ENCODE measurements around the gene HEATR5A. TPM values are rescaled to one million over a fixed set of nuclear protein-coding genes. Genes with fewer than 3 reads are reported as not detected.
"Not testable (repeated sequence)": the region's sequence is repeated elsewhere in the genome, so short reads cannot be mapped to it uniquely, and the experiment has no call there.

HEATR5A gene
- total RNA-seq, 2 donors from 2014 or later: 9.9 to 12.7 TPM

DNA sequence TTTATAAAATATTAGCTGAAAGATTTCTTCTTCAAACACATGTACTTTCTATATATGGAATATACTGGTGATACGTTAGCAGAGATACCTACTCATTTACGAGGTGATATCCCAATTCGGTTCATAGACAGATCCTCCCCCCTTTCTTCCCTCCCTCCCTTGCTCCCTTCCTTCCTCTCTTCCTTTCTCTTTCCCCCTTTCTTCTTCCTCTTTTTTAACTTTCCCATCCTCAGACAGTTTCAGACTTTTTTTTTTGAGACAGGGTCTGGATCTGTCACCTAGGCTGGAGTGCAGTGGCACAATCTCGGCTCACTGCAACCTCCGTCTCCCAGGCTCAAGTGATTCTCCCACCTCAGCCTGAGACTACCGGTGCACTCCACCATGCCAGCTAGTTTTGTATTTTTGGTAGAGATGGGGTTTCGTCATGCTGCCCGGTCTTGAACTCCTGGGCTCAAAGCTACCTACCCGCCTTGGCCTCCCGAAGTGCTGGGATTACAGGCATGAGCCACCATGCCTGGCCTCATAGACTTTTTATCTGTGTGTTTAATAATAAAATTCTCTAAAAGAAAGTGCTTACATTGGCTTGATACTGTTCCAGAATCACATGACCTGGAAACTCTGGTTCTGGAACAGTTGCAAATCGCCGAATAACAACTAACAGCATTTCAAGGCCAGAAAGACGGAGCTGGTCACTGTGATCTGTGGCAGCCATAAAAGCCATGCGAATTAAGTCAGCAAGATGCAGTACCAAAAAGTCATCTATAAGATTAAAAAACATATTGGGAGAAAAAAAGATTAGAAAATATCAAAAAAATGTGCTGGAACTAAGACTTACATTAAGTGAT is 99.2 kb downstream of the HEATR5A start:
- DNase-seq (ENCODE audit: low spot score in 2 of 2): no peak
- Mint-ChIP-seq H3K9me3 (no peaks in the 10 kb centered on the region), H3K27ac (no peak overlapping the region), H3K36me3 (no peaks in the 10 kb centered on the region)
- ATAC-seq: no peak

GRCh38 chr14:31320216-31320615 is 100.1 kb downstream of the HEATR5A start:
- no peak for DNase-seq (ENCODE audit: low spot score in 2 of 2)
- Mint-ChIP-seq H3K27ac (no peak overlapping the region), H3K9me3 (no peaks in the 10 kb centered on the region), H3K36me3 (no peaks in the 10 kb centered on the region)
- no peak for ATAC-seq

DNA sequence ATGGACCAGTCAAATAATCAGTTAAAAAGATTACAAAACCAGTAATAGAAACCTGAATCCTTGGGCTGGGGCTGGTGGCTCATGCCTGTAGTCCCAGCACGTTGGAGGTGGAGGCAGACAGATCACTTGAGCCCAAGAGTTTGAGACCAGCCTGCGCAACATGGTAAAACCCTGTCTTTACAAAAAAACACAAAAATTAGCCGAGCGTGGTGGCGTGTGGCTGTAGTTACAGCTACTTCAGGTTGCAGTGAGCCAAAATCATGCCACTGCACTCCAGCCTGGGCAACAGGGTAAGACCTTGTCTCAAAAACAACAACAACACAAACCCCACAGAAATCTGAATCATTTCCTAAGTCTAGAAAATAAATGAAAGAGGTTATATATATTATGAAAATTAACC is 100.6 kb downstream of the HEATR5A start:
- Mint-ChIP-seq H3K36me3 (no peaks in the 10 kb centered on the region), H3K9me3 (no peaks in the 10 kb centered on the region), H3K27ac (no peak overlapping the region)
- no peak for DNase-seq (ENCODE audit: low spot score in 2 of 2)
- no peak for ATAC-seq

DNA sequence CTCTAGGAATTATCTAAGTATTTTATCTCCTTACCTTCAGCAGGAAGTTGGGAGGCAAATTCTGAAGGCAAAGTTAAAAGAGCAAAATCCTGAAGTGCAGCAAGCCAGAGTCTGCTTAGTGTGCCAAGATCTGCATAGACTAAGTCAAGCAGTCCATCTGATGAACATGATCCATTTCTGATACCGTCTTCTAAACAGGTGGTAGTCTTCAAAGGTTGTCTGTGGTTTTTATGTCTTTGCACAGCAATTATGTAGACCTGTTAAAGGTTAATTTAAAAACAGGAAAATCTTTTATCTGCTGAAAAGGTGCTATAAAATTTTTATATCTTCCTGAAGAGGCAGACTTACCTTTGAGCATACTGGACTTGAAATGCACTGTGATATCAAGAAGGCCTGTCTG is 107.4 kb downstream of the HEATR5A start:
- peaks cover 6 to 7% of the 10 kb centered on the region in 2 donors for H3K36me3 Mint-ChIP-seq
- no peak overlapping the region for H3K27ac Mint-ChIP-seq
- H3K9me3 Mint-ChIP-seq: no peaks in the 10 kb centered on the region
- ATAC-seq: no peak
- no peak for DNase-seq (ENCODE audit: low spot score in 2 of 2)

DNA sequence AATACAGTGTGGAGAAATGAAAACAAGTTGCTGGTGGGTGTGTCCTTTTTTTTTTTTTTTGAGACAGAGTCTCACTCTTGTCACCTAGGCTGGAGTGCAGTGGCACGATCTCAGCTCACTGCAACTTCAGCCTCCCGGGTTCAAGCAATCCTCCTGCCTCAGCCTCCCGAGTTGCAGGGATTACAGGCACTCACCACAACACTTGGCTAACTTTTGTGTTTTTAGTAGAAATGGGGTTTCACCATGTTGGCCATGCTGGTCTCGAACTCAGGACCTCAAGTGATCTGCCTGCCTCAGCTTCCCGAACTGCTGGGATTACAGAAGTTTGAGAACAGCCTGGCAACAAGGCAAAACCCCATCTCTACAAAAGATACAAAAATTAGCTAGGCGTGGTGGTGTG is 108.0 kb downstream of the HEATR5A start:
- H3K36me3 Mint-ChIP-seq; DNase-seq (ENCODE audit: low spot score in 2 of 2); ATAC-seq; H3K9me3 Mint-ChIP-seq: not testable (repeated sequence)
- H3K27ac Mint-ChIP-seq: peak overlapping the region in 1 of 2 donors; percentile 69

- no peaks in the 10 kb centered on the region for H3K9me3 Mint-ChIP-seq
- DNase-seq (ENCODE audit: low spot score in 2 of 2): no peak
- no peak for ATAC-seq
- peaks cover 6 to 7% of the 10 kb centered on the region in 2 donors for H3K36me3 Mint-ChIP-seq
- no peak overlapping the region for H3K27ac Mint-ChIP-seq
These were observed 112.7 kb downstream of the HEATR5A start for GRCh38 chr14:31307618-31308017.

DNA sequence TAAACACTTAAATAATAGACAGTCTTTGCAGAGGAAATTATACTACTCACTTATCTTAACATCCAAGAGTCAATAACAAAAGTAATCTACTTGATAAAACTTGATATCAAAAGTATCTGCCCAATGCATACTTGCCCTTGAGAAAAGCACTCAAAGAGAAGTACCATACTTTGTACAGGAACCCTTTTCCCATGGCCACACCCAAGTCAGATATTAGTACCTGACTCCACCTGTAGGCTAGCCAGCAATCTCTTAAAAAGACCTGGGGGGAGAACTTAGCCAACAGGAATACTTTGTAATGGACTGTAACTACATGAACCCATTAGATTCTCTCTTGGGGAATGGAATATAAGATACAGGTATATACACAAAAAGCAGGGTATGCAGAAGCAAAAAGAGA is 113.2 kb downstream of the HEATR5A start:
- no peak overlapping the region for H3K27ac Mint-ChIP-seq
- H3K36me3 Mint-ChIP-seq: peaks cover 6 to 7% of the 10 kb centered on the region in 2 donors
- DNase-seq (ENCODE audit: low spot score in 2 of 2): no peak

DNA sequence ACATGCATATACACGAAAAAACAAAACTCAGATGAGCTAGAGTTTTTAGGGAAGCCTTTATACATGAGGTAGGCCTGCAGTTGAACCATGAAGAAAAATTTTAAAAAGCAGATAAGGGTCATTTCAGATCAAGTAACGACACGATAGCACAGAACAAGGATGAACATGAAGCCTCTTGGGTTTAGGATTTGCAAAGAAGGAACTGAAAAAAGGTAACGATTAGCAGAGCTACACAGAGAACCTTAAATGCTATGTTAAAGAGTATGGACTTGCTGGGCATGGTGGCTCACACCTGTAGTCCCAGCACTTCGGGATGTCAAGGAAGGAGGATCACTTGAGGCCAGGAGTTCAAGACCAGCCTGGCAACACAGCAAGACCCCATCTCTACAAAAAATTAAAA is 116.7 kb downstream of the HEATR5A start:
- no peak overlapping the region for H3K27ac Mint-ChIP-seq
- no peak for DNase-seq (ENCODE audit: low spot score in 2 of 2)

More for the DNA sequence above, 113.2 kb downstream of the HEATR5A start:
- ATAC-seq: no peak
- H3K9me3 Mint-ChIP-seq: no peaks in the 10 kb centered on the region

DNA sequence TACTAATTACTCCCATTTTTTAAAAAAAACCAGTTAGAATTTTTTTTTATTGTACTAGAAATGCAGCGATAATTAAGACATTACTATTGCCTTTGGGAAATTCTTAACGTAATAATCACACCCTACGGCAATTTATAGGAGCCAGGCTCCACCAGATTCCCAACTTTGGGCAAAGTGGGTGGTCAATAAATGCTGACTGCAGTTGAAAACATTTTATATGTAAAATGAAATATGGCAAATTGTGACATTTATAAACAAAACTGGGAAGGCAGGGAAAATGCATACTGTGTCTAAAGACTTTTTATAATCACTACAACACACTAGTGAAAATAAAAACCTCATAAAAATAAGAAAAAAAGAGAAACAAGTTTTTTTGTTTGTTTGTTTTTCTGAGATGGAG is 119.5 kb downstream of the HEATR5A start:
- Mint-ChIP-seq H3K36me3 (no peaks in the 10 kb centered on the region), H3K9me3 (no peaks in the 10 kb centered on the region), H3K27ac (no peak overlapping the region)
- ATAC-seq (no peak), DNase-seq (ENCODE audit: low spot score in 2 of 2) (no peak)

More for the DNA sequence above, 116.7 kb downstream of the HEATR5A start:
- ATAC-seq: no peak
- Mint-ChIP-seq H3K9me3 (no peaks in the 10 kb centered on the region), H3K36me3 (no peaks in the 10 kb centered on the region)

DNA sequence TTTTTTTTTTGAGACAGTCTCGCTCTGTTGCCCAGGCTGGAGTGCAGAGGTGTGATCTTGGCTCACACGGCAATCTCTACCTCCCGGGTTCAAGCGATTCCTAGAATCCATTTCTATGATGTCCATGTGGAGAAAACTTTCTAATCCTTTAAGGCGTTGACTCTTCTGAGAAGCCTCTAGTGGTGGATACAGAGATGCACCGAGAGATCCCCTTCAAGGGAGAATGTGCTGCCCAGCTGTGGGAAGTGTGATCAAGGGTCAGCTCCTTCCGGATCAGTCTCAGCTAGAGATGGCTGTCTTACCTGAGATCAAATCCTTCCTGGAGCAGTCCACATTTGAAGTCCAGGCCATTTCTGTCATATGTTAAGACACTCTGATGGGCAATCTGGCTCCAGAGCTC is 120.1 kb downstream of the HEATR5A start:
- DNase-seq (ENCODE audit: low spot score in 2 of 2): no peak
- Mint-ChIP-seq H3K9me3 (no peaks in the 10 kb centered on the region), H3K27ac (no peak overlapping the region), H3K36me3 (no peaks in the 10 kb centered on the region)
- ATAC-seq: no peak

DNA sequence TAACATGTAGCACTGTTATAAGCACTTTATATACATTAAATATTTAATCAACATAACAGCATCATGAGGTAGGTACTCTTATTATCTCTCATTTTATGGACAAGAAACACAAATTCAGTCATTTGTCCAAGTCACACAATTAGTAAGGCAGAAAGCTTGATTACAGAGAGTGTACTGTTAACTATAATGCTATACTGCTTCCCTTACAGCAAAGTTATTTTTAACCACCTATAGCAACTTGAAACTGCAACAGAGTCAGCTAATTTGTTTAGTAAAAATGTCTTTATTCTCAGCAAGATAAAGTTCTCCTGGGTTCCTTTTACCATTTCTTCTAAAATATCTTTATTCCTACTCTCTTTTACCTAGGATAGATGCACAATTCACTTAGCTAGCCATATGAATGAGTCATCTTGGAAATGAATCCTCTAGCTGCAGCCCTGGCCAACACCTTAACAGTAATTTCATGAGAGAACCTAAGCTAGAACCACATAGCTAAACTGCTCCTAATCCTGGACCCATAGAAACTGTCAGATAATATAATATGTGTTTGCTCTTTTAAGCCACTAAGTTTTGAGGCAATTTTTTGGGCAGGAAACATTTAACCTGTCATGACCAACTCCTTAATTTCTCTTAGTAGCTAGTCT is 122.5 kb downstream of the HEATR5A start:
- Mint-ChIP-seq H3K36me3 (no peaks in the 10 kb centered on the region), H3K27ac (peak overlapping the region in 1 of 2 donors; percentile 1), H3K9me3 (no peaks in the 10 kb centered on the region)
- ATAC-seq: peak in 1 of 2 donors; percentile 40
- no peak for DNase-seq (ENCODE audit: low spot score in 2 of 2)

- ATAC-seq (no peak), DNase-seq (ENCODE audit: low spot score in 2 of 2) (no peak)
- Mint-ChIP-seq H3K27ac (no peak overlapping the region), H3K9me3 (no peaks in the 10 kb centered on the region), H3K36me3 (no peaks in the 10 kb centered on the region)
These were observed 123.2 kb downstream of the HEATR5A start for GRCh38 chr14:31297112-31297511.

DNA sequence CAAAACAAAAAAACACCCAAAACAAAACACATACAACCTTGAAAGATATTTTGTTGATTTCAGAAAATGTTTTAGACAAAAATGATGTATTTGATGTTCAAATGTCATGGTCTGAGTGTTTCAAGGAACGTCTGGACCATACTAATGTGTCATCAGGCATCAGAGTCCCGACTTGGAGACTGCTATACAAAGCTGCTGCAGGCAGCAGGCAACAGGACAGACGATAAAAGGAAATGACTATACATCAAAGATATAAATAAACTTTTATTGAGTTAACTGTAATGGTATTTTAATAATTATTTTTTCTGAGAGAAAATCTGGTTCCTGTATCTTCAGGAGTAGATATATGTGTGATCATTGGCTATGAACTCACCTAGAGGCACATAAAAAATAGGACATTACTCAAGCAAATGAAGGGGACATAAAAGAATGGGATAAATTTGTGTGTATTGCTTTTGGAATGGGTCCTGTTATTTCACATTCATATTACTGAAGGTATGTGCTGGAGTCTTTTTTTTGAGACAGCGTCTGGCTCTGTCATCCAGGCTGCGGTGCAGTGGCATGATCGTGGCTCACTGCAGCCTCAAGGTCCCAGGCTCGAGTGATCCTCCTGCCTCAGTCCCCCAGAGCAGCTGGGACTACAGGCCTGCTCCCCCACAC is 125.5 kb downstream of the HEATR5A start:
- DNase-seq (ENCODE audit: low spot score in 2 of 2): no peak
- no peak overlapping the region for H3K27ac Mint-ChIP-seq
- no peaks in the 10 kb centered on the region for H3K36me3 Mint-ChIP-seq
- no peaks in the 10 kb centered on the region for H3K9me3 Mint-ChIP-seq
- ATAC-seq: no peak

DNA sequence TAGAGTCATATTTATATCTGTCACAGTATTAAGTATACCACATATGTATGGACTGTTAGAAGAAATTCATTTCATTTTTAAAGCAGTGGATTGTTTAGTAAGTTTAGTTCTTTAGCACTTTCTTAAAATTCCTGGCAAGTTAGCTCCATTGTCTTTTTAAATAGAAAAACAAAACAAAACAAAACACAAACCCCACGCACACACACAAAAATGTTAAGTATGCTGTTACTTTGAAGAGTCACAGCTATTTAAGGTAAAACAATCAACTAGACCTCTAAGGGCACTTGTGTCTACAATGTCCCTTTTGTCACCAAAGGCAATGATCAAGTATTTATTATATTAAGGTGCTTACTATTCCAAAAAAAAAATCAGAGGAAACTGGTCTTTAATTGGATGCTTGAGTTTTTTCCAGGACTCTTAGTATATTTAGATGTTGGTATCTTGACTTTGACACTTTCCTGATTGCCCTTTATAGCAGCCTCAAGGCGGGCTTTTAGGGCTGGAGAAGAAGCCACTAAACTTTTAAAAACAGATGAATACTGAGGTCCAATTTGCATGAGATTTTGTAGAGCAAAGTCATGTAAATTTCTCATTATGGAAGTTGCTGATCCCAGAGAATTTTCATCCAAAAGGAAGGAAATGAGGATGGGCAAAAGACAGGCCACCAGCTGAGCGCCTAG is 127.3 kb downstream of the HEATR5A start:
- H3K27ac Mint-ChIP-seq: no peak overlapping the region
- DNase-seq (ENCODE audit: low spot score in 2 of 2) (no peak), ATAC-seq (no peak)
- no peaks in the 10 kb centered on the region for H3K9me3 Mint-ChIP-seq
- H3K36me3 Mint-ChIP-seq: no peaks in the 10 kb centered on the region

DNA sequence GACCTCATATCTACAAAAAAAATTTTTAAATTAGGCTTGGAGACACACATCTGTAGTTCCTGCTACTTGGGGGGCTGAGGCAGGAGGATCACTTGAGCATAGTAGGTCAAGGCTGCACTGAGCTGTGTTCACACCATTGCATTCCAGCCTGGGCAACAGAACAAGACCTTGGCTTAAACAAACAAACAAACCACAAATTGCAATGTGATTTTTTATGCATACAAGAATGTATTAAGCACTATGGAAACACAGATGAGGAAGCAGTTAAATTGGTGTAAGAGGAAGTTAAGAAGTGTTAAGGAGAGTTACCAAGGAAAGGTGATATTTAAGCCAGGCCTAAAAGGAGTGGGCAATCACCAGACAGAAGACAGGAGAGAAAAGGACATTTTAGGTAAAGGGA is 129.1 kb downstream of the HEATR5A start:
- no peak overlapping the region for H3K27ac Mint-ChIP-seq
- DNase-seq (ENCODE audit: low spot score in 2 of 2): no peak
- peaks cover 0 to 8% of the 10 kb centered on the region in 2 donors for H3K36me3 Mint-ChIP-seq
- peaks cover 0 to 7% of the 10 kb centered on the region in 2 donors for H3K9me3 Mint-ChIP-seq
- ATAC-seq: no peak

DNA sequence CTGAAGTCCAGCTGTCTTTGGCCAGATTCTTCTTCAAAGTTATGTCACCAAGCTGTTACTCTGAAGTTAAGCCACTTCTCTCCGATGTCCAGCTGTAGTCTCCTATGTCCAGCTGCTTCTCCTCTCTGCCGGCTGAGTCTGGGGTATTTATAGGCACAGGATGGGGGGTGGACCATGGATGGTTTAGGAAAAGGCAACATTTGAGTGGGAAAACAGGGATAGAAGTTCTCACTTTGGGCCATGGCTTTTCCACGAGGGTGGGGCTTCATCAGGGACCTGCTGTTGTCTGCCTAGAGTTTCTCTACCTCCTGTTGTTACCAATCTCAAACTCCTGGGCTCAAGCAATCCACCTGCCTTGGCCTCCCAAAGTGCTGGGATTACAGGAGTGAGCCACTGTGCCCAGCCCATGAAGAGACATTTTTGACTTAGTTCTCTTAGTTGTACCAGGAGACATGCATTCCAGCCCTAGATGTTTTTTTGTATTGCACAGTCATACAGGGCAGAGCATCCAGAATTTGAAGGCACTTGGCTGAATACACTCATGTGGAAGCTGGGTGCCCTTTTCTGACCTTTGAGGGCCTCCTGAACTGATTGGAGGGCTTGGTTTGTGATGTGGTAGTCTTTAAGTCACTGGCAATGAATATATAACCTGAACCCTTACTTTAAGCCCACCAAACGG is 132.9 kb downstream of the HEATR5A start:
- Mint-ChIP-seq H3K27ac (no peak overlapping the region), H3K36me3 (peaks cover 0 to 8% of the 10 kb centered on the region in 2 donors)

More for the DNA sequence above, 132.9 kb downstream of the HEATR5A start:
- DNase-seq (ENCODE audit: low spot score in 2 of 2): no peak
- ATAC-seq: no peak
- peaks cover 0 to 7% of the 10 kb centered on the region in 2 donors for H3K9me3 Mint-ChIP-seq
